ENCODE data around the gene PITPNC1. TPM values are rescaled to one million over a fixed set of nuclear protein-coding genes. Genes with fewer than 3 reads are reported as not detected.

Gene PITPNC1
- total RNA-seq, 1 experiment from 2014 or later: 4.2 TPM

DNA sequence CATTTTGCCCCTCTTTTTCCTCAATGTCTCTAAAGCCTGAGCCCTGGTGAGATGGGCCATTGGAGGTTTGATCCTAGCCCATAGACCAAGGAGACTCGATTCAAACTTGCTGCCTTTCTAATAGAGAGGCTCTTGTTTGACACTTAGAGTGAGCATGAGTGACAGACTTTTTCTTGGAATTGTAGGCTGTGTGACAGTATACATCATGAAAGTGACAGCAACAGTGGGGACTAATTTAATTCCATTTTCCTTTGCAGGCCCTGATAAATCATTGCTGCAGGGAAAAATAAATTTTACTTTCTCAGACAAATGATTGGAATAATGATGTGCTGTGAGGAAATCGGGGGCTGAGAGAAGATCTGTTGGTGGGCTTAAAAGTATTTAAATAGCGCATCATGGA is 171.6 kb downstream of the PITPNC1 start:
- Mint-ChIP-seq H3K4me3 (ENCODE audit: unreplicated experiment) (no peak overlapping the region), H3K27ac (ENCODE audit: unreplicated experiment) (no peak overlapping the region), H3K4me1 (ENCODE audit: low read depth, unreplicated experiment) (peaks cover 7% of the 10 kb centered on the region), H3K9me3 (ENCODE audit: unreplicated experiment) (no peaks in the 10 kb centered on the region), H3K27me3 (ENCODE audit: insufficient read depth, unreplicated experiment) (no peaks in the 10 kb centered on the region), H3K36me3 (ENCODE audit: insufficient read depth, unreplicated experiment) (no peaks in the 10 kb centered on the region)
- Histone ChIP-seq H3K36me3 (ENCODE audit: control insufficient read depth, insufficient read depth, low read length) (no peaks in the 10 kb centered on the region), H3K27me3 (replicated peaks; ENCODE audit: control insufficient read depth, insufficient read depth, low read length) (no peaks in the 10 kb centered on the region), H3K4me3 (ENCODE audit: low read depth, low read length) (no peak overlapping the region), H3K4me1 (peaks cover 9% of the 10 kb centered on the region; the same call in 1 of the 2 replicates), H3K9me3 (no peaks in the 10 kb centered on the region)
- ChIA-PET CTCF (no interaction called here), POLR2A (no interaction called here)
- intact Hi-C loops (cut with micrococcal nuclease; ENCODE audit: unreplicated experiment): no loop called here
- DNase-seq: no peak
- no TSS peak for BruUV-seq (replicated peaks)
- no peak for TF ChIP-seq CTCF (IDR thresholded peaks at IDR 0.05; ENCODE audit: insufficient read depth in 1 of 2, low read depth in 1 of 2, low read length in 1 of 2, severe bottlenecking in 1 of 2, unreplicated experiment in 1 of 2)

DNA sequence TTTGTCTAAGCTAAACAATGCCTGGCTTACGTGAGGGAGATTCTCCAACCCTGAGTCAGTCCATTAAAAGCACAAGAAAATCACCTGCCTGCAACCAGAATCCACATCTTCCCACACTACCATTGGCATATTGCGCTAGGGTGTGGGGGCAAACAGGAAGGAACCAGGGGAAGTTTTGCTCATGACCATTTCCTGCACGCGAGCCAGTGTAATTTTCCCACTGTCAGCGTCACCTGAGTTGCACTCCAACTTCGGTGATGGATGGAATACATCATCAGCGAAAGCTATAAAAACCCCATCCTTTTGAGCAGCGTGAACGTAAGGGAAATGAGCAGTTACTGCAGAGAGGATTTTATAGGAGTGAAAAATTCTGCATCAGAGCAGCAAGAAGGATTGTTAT is 172.7 kb downstream of the PITPNC1 start:
- TF ChIP-seq CTCF (IDR thresholded peaks at IDR 0.05; ENCODE audit: insufficient read depth in 1 of 2, low read depth in 1 of 2, low read length in 1 of 2, severe bottlenecking in 1 of 2, unreplicated experiment in 1 of 2): no peak
- no peaks in the 10 kb centered on the region for H3K9me3 Mint-ChIP-seq (ENCODE audit: unreplicated experiment)
- no peak for DNase-seq
- no peaks in the 10 kb centered on the region for H3K36me3 Mint-ChIP-seq (ENCODE audit: insufficient read depth, unreplicated experiment)
- H3K27me3 Mint-ChIP-seq (ENCODE audit: insufficient read depth, unreplicated experiment): no peaks in the 10 kb centered on the region
- BruUV-seq (replicated peaks): no TSS peak
- intact Hi-C loops (cut with micrococcal nuclease; ENCODE audit: unreplicated experiment): no loop called here
- H3K36me3 ChIP-seq (ENCODE audit: control insufficient read depth, insufficient read depth, low read length): no peaks in the 10 kb centered on the region
- H3K4me1 ChIP-seq: peaks cover 9% of the 10 kb centered on the region; the same call in 1 of the 2 replicates
- no peaks in the 10 kb centered on the region for H3K9me3 ChIP-seq
- no peaks in the 10 kb centered on the region for H3K27me3 ChIP-seq (replicated peaks; ENCODE audit: control insufficient read depth, insufficient read depth, low read length)
- POLR2A ChIA-PET: interaction anchor here (0.5 kb wide), 1 partner anchor 261 kb away, joined by 9 read pairs; no protein-coding TSS in a partner anchor
- no peak overlapping the region for H3K27ac Mint-ChIP-seq (ENCODE audit: unreplicated experiment)
- no peak overlapping the region for H3K4me3 Mint-ChIP-seq (ENCODE audit: unreplicated experiment)
- no peak overlapping the region for H3K4me3 ChIP-seq (ENCODE audit: low read depth, low read length)
- H3K4me1 Mint-ChIP-seq (ENCODE audit: low read depth, unreplicated experiment): peaks cover 7% of the 10 kb centered on the region
- CTCF ChIA-PET: no interaction called here

DNA sequence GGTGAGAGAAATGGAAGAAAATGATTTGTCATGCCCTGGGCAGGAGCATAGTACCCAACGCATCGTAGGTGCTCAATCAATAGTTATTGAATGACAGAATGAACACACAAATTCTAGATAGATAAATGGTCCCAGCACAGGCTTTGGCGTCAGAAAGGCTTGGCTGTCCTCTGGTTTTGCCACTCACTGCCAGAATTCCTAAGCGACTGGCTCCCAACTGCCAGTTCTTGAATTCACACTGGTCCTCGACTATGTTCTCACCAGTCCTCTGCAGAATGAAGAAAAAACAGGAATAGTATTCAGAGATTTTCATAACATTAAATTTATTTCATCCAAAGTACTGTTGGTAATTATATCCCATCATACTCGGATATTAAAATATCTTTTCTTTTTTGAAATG is 177.6 kb downstream of the PITPNC1 start:
- peaks cover 7% of the 10 kb centered on the region for H3K4me1 Mint-ChIP-seq (ENCODE audit: low read depth, unreplicated experiment)
- no peaks in the 10 kb centered on the region for H3K27me3 Mint-ChIP-seq (ENCODE audit: insufficient read depth, unreplicated experiment)
- H3K4me1 ChIP-seq: peaks cover 9% of the 10 kb centered on the region; the same call in 1 of the 2 replicates
- DNase-seq: no peak
- no peak overlapping the region for H3K4me3 Mint-ChIP-seq (ENCODE audit: unreplicated experiment)
- CTCF ChIA-PET: no interaction called here
- no peaks in the 10 kb centered on the region for H3K9me3 Mint-ChIP-seq (ENCODE audit: unreplicated experiment)
- H3K27ac Mint-ChIP-seq (ENCODE audit: unreplicated experiment): no peak overlapping the region
- POLR2A ChIA-PET: no interaction called here
- BruUV-seq (replicated peaks): no TSS peak
- H3K27me3 ChIP-seq (replicated peaks; ENCODE audit: control insufficient read depth, insufficient read depth, low read length): no peaks in the 10 kb centered on the region
- no peaks in the 10 kb centered on the region for H3K36me3 ChIP-seq (ENCODE audit: control insufficient read depth, insufficient read depth, low read length)
- intact Hi-C loops (cut with micrococcal nuclease; ENCODE audit: unreplicated experiment): no loop called here
- no peak for TF ChIP-seq CTCF (IDR thresholded peaks at IDR 0.05; ENCODE audit: insufficient read depth in 1 of 2, low read depth in 1 of 2, low read length in 1 of 2, severe bottlenecking in 1 of 2, unreplicated experiment in 1 of 2)
- no peaks in the 10 kb centered on the region for H3K36me3 Mint-ChIP-seq (ENCODE audit: insufficient read depth, unreplicated experiment)
- H3K4me3 ChIP-seq (ENCODE audit: low read depth, low read length): no peak overlapping the region
- no peaks in the 10 kb centered on the region for H3K9me3 ChIP-seq
